ELF-1 (cell line): ENCODE data around the gene TMEFF2.
A peak's percentile ranks its signal among the peaks of the same experiment; 100 is the strongest.

Source experiments
- DNase-seq: peaks from one replicate; pipeline ENCODE4 v3.0.0-alpha.2; 2016; ENCODE audit warnings: low read depth, low spot score

The TMEFF2 gene

DNA sequence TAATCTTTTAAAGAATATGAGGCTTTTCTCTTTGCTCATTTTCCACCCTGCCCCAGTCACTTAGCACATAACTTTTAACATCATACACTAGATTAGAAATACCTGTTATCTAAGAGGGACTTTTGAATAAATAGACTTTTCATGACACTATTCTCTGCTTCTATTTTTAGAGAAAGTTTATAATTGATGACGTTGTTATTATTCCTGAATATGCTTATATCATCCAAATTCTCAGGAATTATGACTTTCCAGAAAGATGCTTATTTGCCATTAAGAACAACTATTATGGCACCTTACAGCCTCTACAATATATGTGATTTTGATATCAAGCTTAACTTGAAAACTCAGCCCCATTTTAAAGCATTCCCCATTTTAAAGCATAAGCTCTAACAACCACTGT, 11.4 kb downstream of the TMEFF2 start:
- DNase-seq, result no peak

DNA sequence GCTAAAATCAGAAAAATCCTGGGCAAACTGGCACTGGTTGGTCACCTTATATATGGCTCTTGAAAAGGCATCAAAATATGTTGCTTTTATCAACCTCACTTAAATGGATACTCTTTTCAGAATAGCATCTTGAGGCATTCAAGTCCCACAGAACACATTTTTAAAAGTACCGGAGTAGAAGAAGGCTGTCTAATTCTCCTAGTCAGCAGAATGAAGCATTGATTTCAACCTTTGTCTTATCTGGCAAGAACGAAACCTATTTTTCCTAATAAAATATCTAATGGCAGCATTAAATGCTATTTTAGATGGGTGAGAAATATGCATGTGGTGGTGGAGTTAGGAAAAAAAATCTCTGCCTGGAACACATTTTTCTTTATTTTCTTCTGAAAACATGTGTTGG, 27.8 kb downstream of the TMEFF2 start:
- no peak for DNase-seq

DNA sequence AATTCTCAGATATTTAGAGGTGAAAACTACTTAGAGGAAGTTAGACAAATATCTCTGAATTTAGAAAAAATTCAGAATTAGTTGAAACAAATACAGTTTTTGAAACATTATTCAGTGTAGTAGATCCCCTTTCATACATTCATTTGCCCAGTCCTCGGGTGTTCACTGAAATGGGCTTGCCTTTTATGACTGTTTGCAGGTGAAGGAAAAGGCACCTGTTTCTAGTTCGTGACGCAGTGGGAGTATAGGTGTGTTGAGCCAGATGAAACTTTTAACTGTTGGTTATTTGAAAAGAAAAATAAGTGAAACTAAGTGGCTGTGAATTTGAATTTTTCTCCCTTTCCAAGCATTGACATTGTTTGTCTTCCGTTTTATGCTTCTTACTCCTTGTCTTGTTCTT, 28.9 kb downstream of the TMEFF2 start:
- DNase-seq, result no peak

DNA sequence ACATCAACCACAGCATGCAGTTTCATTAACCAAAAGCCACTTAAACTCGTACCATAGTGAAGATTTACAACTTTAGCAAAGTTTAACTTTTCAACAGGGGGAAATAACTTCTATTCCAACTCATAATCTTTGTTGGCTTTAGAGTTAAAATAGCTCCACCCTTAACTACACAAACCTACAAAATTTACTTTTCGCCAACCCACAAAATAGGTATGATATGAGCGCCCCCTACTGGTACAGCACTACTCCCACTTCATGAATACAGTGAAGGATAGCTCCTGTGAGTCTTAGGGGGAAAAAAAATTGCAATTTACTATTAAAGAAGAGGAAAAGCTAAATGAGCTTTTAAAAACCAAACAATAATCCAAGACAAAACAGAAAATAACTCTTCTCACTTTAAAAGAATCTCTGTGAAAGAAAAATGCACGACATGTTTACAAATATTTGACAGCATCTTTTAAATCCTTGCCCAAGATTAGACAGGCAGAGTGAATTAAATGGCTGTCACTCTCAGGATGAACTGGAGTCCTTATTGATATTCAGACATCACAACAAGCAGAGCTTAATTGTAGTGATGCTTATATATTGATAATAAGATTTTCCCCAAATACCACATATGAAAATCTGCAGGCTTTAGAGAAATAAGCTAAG, 32.2 kb downstream of the TMEFF2 start:
- DNase-seq, result peak; percentile 38

DNA sequence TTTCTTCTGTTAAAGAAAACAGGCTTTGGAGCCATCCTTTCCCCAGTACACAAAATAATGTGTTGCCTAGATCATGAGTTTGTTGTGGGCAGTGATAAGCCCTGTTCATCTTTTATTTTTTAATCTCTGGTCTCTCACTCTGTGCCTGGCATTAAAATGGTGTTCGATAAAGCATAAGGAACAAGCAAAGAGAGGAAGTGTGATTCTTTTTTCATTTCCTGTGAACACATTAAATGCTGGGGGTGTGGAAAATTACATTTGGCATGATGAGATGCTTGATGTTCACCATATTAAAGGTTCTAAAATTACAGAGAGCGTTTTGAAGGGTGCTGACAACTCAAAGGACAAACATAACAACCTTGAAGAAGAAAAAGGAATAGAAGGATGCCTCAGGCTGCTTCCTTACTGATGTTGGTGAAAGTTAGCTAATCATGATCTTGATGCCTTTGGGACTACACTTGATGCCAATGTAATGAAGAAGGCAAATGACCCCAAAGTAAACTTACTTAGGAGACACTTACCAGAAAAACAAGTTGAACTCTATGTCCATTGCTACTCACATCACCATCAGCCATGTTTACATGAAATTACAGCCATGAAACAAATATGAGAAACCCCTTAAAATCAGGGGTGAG, 33.0 kb downstream of the TMEFF2 start:
- DNase-seq, result no peak

DNA sequence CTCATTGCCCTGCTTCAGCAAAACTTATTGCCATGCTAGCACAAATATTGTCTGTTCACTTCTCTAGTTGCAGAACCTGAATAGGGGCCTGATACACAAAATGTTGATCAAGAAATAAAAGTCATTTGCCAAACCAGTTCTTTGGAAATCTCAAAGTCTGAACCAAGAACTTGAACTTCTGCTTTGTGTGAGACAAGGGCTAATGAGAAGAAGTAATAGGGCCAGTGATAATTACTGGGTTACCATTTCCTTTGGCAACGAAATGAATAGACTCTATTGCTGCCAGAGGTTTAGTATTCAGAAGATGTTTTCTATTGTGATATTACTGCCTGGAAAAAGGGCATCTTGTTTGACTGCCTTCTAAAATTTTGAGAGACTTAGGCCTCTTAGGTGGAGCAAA, 35.0 kb downstream of the TMEFF2 start:
- DNase-seq, result no peak

DNA sequence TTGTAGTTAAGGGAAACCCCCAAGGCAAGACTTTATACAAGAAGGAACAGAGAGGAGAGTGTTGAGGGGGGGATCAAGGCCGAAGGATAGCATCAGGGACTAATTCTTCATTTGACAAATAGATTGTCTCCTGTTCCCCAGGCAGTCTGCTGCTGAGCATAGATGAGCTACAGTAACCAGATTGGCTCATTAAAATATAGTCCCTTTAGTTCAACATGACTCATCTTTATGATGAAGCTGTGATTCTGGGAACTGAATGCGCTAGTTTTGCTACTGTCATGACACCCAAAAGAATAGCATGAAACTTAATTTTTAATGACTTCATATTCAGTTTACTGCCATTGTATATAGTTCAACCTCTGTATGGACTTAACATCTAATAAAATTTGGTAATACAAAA, 35.5 kb downstream of the TMEFF2 start:
- DNase-seq, result no peak

DNA sequence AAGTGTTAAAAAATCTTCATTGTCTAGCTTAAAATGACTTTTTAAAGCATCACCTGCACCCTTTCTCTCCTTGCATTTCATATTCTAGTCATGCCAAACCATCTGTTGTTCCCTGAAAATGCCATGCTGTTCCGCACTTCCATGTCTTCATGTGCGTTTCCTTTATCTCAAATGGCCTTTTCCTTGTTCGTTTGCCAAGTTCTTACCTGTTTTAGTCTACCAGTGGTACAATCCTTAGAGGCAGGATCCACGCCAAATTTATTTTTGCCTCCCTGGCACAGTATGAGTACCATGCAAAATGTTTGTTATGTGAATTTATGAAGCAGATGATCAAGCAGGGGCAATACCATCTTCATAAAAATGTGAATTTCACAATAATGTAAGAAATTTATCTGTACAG, 37.0 kb downstream of the TMEFF2 start:
- DNase-seq, result no peak

DNA sequence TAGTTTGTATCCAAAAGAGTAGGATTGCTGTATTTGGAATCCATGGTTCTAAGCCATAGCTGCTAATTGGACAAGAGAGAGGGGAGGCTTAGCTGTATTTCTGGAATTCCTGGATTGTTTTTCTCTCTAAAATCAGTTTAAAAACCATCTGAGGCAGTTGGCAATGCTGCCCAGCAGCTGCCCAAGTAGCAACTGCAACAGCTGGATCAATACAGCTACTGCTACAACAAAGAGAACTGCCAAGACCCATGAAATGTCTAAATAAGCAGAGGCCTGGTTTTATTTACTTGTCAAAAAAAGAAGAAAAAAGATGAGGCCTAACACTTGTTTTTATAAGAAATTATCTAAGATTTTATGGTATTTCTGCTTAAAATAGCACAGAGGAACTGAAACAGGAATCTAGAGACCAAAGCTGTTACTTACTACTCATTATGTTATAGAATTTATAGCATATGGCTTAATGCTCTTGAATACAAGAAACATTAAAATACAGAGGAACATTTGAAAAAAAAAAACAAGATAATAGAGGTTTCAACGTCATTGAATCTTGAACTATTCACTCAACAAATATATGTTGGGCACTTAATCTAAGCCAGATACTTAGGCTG, 39.1 kb downstream of the TMEFF2 start:
- no peak for DNase-seq

DNA sequence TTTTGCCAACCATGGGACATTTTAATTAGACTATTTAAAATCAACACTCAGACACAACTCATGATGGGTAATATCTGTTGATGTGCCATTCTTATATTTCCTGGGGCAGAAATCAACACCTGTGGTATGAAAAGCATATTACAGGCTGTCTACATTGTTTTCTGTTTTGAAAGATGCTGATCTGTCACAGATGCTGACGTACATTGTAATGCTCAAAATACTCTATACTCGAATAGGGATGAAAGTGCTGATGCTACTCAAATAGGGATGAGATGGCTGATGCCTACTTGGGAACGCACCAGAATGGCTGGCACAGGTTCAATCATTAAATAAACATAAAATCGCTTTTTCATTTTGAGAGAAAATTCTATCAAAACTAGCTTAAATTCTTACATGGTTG, 41.2 kb downstream of the TMEFF2 start:
- no peak for DNase-seq

DNA sequence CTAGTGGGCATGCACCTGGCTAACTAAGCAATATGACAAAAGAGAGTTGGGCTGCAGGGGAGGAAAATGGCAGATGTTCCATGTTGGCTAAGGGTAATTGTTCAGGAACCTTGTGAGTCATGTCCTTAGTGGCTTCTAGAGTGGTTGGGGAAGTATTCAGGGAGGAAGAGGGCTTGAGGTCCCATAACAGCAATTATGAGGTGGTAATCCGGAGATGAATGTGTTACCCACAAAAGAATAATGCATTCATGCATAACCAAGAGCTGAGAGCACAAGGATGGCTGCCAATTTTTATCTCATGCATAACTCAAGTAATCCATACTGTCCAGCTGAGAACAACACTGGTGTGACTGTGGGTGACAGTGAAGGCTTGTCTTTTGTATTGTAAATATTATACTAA, 42.9 kb downstream of the TMEFF2 start:
- DNase-seq, result no peak

DNA sequence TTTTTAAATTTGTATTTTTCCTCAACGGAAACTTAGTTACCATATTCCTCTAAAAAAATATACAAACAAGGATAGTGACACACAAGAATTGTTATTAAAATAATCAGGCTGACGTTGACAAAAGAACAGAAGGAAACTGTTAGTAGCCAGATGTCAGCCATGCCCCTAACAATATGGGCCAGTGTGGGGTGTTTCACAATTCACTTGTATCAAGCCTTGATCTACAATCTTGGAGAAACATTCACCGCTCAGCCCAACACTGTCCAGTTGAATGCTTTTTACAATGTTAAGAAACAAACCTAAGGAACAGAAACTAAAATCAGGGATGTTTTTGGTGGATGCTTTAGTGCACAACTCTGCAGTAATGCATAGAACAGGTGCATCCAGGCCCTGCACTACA, 44.6 kb downstream of the TMEFF2 start:
- no peak for DNase-seq

DNA sequence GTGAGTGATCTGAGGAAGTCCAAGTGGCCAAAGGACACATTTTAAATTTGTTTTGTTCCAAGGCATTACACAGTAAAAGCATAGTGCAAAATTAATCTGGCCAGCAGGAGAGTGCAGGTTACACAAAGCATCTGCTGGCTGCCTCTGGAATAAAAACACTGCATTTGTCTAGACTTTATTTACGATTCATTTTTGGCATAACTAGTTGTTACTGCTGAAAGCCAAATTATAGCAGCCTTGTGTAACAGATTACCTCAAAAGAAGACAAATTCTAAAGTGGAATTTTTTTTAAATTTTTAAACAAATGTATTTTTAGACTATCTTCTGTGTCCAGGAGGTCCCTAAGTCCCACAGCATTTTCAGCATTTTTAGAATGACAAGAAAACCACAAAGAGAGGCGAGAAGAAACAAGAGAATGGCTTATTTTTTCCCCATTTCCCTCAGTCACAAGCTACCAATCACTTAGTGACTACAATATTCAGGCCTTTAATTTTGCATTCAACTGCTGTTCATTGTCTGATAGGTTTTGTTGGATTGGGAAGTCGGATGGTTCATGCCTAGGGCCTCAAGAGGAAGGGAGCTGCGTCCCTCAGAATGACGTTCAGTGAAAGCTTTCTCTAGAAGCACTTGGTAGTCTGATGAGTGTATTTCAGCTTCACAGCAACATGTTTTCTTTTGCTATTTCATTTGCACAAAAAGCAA, 46.0 kb downstream of the TMEFF2 start:
- DNase-seq, result no peak

DNA sequence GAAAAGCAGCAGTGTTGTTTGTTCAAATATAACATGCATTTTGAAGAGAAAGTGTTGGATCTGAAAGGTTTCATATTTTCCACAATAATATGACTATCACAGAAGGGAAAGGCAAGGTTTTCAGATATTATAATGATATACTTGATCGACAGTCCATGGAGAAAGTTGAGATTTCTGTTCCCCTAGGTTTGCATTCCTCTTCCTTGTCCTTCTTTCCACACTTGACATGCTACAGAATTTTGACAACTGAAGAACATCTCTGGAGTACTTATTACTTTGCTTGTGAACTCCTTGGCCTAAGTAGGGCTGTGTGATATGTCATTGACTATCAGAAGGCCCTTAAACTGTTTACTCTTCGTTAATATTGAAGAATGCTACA, 46.5 kb downstream of the TMEFF2 start:
- no peak for DNase-seq

DNA sequence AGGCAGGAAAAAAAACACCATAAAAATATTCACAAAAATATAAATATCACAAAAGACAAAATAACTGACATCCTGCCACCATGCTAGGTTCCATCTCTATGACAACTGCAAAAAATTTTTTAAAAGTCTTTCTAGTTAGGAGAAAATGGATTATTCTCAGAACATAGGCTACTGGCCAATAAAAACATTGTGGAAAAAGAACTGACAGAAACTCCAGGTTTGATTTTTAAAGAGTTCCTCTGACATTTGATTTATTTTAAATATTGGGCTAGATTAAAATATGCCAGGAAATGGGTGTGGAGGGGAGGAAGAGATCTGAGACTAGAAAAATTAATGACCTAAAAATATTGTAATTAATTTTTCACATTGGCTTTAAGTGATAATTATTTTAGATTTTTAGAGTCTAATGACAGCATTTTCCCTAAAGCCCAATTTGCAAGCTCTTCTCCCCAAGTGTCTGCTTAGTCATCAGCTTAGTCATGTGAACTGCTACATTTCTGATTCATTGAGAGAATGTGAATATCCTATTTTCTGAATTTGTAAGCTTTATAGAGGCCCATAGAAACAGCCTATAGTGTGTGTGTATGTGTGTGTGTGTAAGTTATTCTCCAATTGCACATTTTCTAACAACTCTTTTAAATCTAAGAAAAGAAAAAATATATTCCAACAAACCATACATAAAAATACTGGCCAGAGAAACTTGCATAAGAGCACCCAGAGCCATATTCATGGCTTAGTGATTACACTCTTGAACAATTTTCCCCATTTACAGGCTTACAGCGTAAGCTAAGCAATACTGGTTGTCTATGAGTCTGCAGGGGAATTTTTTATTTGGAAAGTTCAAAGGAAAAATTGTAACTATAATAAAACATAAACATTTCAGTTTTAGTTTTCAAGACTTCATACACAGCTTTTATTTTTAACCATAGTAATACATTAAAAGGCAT, 48.4 kb downstream of the TMEFF2 start:
- DNase-seq, result no peak

DNA sequence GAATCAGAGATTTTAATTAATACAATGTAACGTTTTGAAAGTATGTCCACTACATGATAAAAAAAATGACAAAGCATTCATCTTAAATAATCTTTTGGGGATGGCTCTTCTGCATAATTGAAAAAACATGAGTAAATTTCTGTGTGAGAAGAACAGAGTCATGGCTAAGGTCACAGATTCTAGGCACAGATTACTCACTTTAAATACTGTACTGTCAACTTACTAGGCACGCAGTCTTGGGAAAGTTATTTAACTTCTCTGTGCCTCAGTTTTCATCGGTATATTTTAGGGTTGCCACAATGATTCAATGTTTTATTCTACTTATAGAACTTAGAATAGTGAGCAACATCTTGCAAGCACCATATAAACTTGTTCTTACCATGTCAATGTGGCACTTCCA, 49.2 kb downstream of the TMEFF2 start:
- DNase-seq, result no peak

DNA sequence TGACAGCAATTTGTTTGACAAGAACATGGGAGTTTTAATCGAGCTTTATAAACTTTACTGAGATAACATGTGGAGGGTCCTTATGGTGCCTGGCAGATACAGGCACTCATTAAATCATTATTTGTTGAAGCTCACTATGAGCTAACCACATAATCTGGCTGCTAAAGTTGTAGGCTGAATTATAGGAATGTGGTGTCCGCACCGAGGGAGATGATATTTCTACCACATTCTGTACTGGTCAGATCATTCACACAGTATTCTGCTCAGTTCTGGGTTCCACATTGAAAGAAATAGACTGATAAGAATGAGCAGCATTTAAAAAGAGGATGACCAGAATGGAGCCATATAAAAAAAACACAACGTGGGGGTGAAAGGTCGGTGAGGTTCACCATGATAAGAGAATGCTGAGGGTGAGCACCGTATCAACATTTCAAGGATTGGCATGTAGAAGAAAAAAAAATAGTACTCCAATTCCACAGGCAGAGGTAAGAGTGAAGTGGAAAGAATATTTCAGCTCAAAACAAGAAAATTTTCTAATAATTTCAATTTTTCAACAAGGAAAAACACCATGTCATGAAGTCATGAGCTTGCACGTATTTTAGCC, 54.4 kb downstream of the TMEFF2 start:
- DNase-seq, result no peak

DNA sequence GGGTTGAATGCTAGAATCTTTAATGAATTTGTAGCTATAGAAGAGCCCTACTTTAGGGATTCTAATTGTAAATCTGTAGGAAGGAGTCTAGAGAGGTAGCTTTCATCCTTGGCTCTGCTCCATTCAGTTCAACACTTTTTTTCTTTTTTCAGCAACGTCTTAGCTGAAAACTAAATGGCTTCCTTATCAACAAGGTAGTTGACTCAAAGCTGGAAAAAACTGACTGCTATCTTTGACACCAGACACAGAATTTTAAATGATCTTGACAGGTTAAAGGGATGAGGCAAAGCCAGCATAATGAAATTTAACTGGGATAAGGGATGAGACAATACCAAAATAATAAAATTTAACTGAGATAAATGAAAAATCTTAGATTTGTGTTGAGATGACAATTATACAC, 54.9 kb downstream of the TMEFF2 start:
- DNase-seq, result no peak

DNA sequence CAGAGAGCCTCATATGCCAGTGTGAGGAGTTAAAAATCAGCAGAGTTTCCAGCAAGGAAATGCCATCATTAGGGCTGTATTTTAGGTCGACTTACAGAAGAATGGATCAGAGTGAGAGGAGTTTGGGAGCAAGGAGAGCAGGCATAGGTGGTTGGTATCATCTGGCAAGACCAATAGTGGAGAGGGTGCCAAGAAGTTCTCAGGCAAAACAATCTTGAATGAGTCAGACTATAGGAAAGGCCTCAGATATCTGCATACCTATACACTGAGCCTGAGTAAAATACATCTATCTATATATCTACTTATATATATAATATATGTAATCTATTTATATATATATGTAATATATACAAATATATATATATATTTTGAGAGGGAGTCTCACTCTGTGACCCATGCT, 57.3 kb downstream of the TMEFF2 start:
- no peak for DNase-seq

DNA sequence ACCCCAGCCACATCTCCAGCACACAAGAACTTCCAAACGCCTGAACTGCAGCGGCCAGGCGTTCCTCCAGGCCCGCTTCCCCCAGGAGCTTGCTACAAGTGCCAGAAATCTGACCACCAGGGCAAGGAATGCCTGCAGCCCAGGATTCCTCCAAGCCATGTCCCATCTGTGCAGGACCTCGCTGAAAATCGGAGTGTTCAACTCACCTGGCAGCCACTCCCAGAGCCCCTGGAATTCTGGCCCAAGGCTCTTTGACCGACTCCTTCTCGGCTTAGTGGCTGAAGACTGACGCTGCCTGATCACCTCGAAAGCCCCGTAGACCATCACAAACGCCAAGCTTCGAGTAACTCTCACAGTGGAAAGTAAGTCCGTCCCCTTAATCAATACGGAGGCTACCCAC, 62.1 kb downstream of the TMEFF2 start:
- DNase-seq, result peak; percentile 71

DNA sequence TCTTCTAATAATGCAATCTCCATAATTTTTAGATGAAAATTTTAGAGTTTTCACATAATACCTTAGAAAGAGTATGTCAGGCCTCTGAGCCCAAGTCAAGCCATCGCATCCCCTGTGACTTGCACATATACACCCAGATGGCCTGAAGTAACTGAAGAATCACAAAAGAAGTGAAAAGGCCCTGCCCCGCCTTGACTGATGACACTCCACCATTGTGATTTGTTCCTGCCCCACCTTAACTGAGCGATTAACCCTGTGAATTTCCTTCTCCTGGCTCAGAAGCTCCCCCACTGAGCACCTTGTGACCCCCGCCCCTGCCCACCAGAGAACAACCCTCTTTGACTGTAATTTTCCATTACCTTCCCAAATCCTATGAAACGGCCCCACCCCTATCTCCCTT, 64.4 kb downstream of the TMEFF2 start:
- peak; percentile 40 for DNase-seq
